GM12878 (cell line): ENCODE measurements around the gene PLVAP. TPM values are rescaled to one million over a fixed set of nuclear protein-coding genes. Genes with fewer than 3 reads are reported as not detected.
A peak's percentile ranks its signal among the peaks of the same experiment; 100 is the strongest.

Source experiments
- ATAC-seq: fragments of 200-7000 bp; cut with Tn5 transposase; 3 replicates; pipeline ENCODE4 v1.9.1; 2020; ENCODE audit warnings: mild to moderate bottlenecking, moderate library complexity
- BruUV-seq: library from RNA; stranded (reverse); fragments of 400-500 nt; replicated peaks from 2 replicates; lab custom pipeline; 2021; lab: Mats Ljungman, UMichigan
- CTCF ChIA-PET: fragments of 300-600 bp; sonication (Branson Sonifier 250); formaldehyde crosslinking; extraction: SDS; loops from one replicate; lab custom pipeline; 2021; ENCODE audit warnings: inconsistent platforms; lab: Yijun Ruan, JAX
- POLR2A ChIA-PET: fragments of 350-600 bp; formaldehyde crosslinking; extraction: SDS; loops from one replicate; lab custom pipeline; 2021; ENCODE audit warnings: inconsistent platforms; lab: Charles Lee
- RAD21 ChIA-PET: fragments of 300-600 bp; sonication (Branson Sonifier 250); formaldehyde crosslinking; loops from one replicate; lab custom pipeline; 2023; ENCODE audit warnings: antibody characterized with exemption; ENCODE audit not compliant: unreplicated experiment; lab: Charles Lee
- SMC1A ChIA-PET: fragments of 300-600 bp; sonication (Branson Sonifier 250); formaldehyde crosslinking; loops from one replicate; lab custom pipeline; 2023; ENCODE audit not compliant: unreplicated experiment, uncharacterized antibody; lab: Charles Lee
- DNase-seq: peaks from one replicate; pipeline ENCODE4 v3.0.0-alpha.2; 2011; ENCODE audit warnings: low read depth, low spot score
- FAIRE-seq: peaks from 3 replicates; lab custom pipeline; 2011; peaks lifted over from hg19 to GRCh38; lab: Jason Lieb, UNC
- H2AFZ ChIP-seq: 2 replicates; pipeline ENCODE4 v1.6.0; 2011; ENCODE audit warnings: low read depth, low read length, control low read depth; ENCODE audit not compliant: control insufficient read depth
- H3K27ac ChIP-seq: 2 replicates; pipeline ENCODE4 v1.5.1; 2011; ENCODE audit warnings: control low read depth; ENCODE audit not compliant: control insufficient read depth, insufficient read depth
- H3K27me3 ChIP-seq, 2 experiments: replicated peaks in 1 of 2; 2 replicates each; pipeline versions ENCODE4 v1.6.0 to v1.6.1; 2011; ENCODE audit warnings: low read length in 1 of 2; ENCODE audit not compliant: control insufficient read depth in 2 of 2, insufficient read depth in 2 of 2
- H3K36me3 ChIP-seq, 2 experiments: 2 replicates each; pipeline ENCODE4 v1.5.1; 2011; ENCODE audit warnings: low read length in 1 of 2; ENCODE audit not compliant: control insufficient read depth in 2 of 2, insufficient read depth in 2 of 2
- H3K4me1 ChIP-seq: 2 replicates; pipeline ENCODE4 v1.6.1; 2011; ENCODE audit warnings: mild to moderate bottlenecking, low read length, moderate library complexity, mixed read lengths; ENCODE audit not compliant: control insufficient read depth, insufficient read depth
- H3K4me2 ChIP-seq: 2 replicates; pipeline ENCODE4 v1.6.0; 2011; ENCODE audit warnings: control low read depth; ENCODE audit not compliant: control insufficient read depth, insufficient read depth
- H3K4me3 ChIP-seq: fragments of 200-600 bp; sonication (generic); 2 replicates; pipeline ENCODE4 v1.5.1; 2016
- H3K79me2 ChIP-seq: 2 replicates; pipeline ENCODE4 v1.6.0; 2011; ENCODE audit warnings: low read length; ENCODE audit not compliant: control insufficient read depth, insufficient read depth
- H3K9ac ChIP-seq: 2 replicates; pipeline ENCODE4 v1.8.0; 2011; ENCODE audit warnings: low read length, control low read depth, mixed read lengths; ENCODE audit not compliant: control insufficient read depth, insufficient read depth
- H3K9me3 ChIP-seq: replicated peaks from 3 replicates; pipeline ENCODE4 v1.5.1; 2011; ENCODE audit warnings: mild to moderate bottlenecking, low read length; ENCODE audit not compliant: control insufficient read depth, insufficient read depth
- H4K20me1 ChIP-seq: 2 replicates; pipeline ENCODE4 v1.6.0; 2011; ENCODE audit not compliant: control insufficient read depth, insufficient read depth
- BCL11A ChIP-seq: IDR thresholded peaks from 2 replicates; pipeline ENCODE4 v1.6.1; 2011; ENCODE audit warnings: low read depth, low read length
- BHLHE40 ChIP-seq, 2 experiments: fragments of 450-650 bp in 1 of 2; IDR thresholded peaks; 2 replicates each; pipeline ENCODE4 v1.6.1; 2011 to 2017; ENCODE audit warnings: low read depth in 2 of 2, borderline replicate concordance in 1 of 2, improper control_type of control experiment in 1 of 2, low read length in 1 of 2, mild to moderate bottlenecking in 1 of 2
- CBX5 ChIP-seq: sonication (generic); IDR thresholded peaks from 2 replicates; pipeline ENCODE4 v1.6.1; 2016; ENCODE audit warnings: low read depth, moderate library complexity, mild to moderate bottlenecking, inconsistent platforms
- CHD4 ChIP-seq: fragments of 200-600 bp; sonication (generic); IDR thresholded peaks from 2 replicates; pipeline ENCODE4 v1.6.1; 2016; ENCODE audit warnings: mild to moderate bottlenecking
- CREM ChIP-seq: IDR thresholded peaks from 2 replicates; pipeline ENCODE4 v1.6.1; 2014; ENCODE audit warnings: antibody characterized with exemption, low read depth
- ELK1 ChIP-seq: IDR thresholded peaks from 2 replicates; pipeline ENCODE4 v1.6.1; 2012; ENCODE audit warnings: low read depth, low read length, improper control_type of control experiment
- HDAC2 ChIP-seq: fragments of 200-600 bp; sonication (generic); IDR thresholded peaks from 2 replicates; pipeline ENCODE4 v1.6.1; 2017
- IRF4 ChIP-seq: IDR thresholded peaks from 2 replicates; pipeline ENCODE4 v1.6.1; 2011; ENCODE audit warnings: low read depth, low read length
- KDM1A ChIP-seq: fragments of 200-600 bp; sonication (generic); IDR thresholded peaks from 2 replicates; pipeline ENCODE4 v1.6.1; 2016; ENCODE audit warnings: borderline replicate concordance
- POLR2AphosphoS2 ChIP-seq: IDR thresholded peaks from 2 replicates; pipeline ENCODE4 v1.6.1; 2011; ENCODE audit warnings: low read depth, mild to moderate bottlenecking, low read length, improper control_type of control experiment, moderate library complexity
- STAT1 ChIP-seq: fragments of 450-650 bp; conservative IDR thresholded peaks from 2 replicates; pipeline ENCODE4 v1.6.1; 2014; ENCODE audit warnings: antibody characterized with exemption, mild to moderate bottlenecking
- TCF7 ChIP-seq: IDR thresholded peaks from 2 replicates; pipeline ENCODE4 v1.6.1; 2014; ENCODE audit warnings: antibody characterized with exemption, borderline replicate concordance
- USF2 ChIP-seq: IDR thresholded peaks from 2 replicates; pipeline ENCODE4 v1.6.1; 2011; ENCODE audit warnings: low read depth, low read length, improper control_type of control experiment, borderline replicate concordance
- WRNIP1 ChIP-seq: IDR thresholded peaks from 2 replicates; pipeline ENCODE4 v1.6.1; 2011; ENCODE audit warnings: low read depth, low read length, improper control_type of control experiment, borderline replicate concordance
- ZNF274 ChIP-seq: IDR thresholded peaks from one replicate; pipeline ENCODE4 v1.8.0; 2011; ENCODE audit not compliant: insufficient read length, insufficient read depth
- ZNF592 ChIP-seq: fragments of 450-650 bp; IDR thresholded peaks from 2 replicates; pipeline ENCODE4 v1.6.1; 2017; ENCODE audit warnings: mild to moderate bottlenecking, moderate library complexity
- WGBS: methylation state at CpG from one replicate; pipeline ENCODE4 v1.1.6; 2016; ENCODE audit warnings: low lambda C conversion rate; ENCODE audit not compliant: insufficient replicate concordance, insufficient coverage; ENCODE audit errors: missing lambda C conversion rate; 5-methylcytosine and 5-hydroxymethylcytosine counted together
- in situ Hi-C: fragments of 300-500 bp; cut with MboI; formaldehyde crosslinking; loops from 9 replicates; pipeline ENCODE4 v1.14.3; 2018; ENCODE audit warnings: mixed read lengths
- intact Hi-C: fragments of 100-400 bp; cut with micrococcal nuclease; formaldehyde crosslinking; loops from one replicate; pipeline ENCODE4 v1.14.2; 2022; ENCODE audit not compliant: unreplicated experiment
- polyA plus RNA-seq, 11 experiments: library from polyadenylated mRNA; depleted of rRNA in 4 of 11; unstranded in 6 of 11; stranded (reverse) in 5 of 11; fragments of >200 nt; fragmentation: Nextera tagmentation in 4 of 11; fragmentation: Illumina TruSeq in 1 of 11; extraction: Ambion mirVana in 4 of 11; extraction: Trizol in 1 of 11; gene quantifications; 1 replicate in 1 of 11; 2 replicates in 10 of 11; pipeline versions ENCODE4 v1.2.1 to v1.2.3, GENCODE V29; 2011 to 2016; ENCODE audit warnings: inconsistent platforms in 2 of 11, missing spikeins in 2 of 11, low read depth in 1 of 11
- total RNA-seq, 4 experiments: library from RNA; depleted of rRNA in 3 of 4; stranded (reverse); fragments of >200 nt in 3 of 4; fragmentation: Illumina TruSeq in 1 of 4; extraction: Trizol in 1 of 4; gene quantifications; 2 replicates each; pipeline versions ENCODE4 v1.2.1 to v1.2.3, GENCODE V29; 2013 to 2021

PLVAP gene
- total and polyA plus RNA-seq, 10 of the 15 experiments (the other 5 are each of a cell fraction or from before 2014, with no cell fraction given) = 0.03 to 0.54 (median 0.06) TPM; not detected in 4

- Histone ChIP-seq H4K20me1 (no peaks in the 10 kb centered on the region), H3K4me1 (peaks cover 3% of the 10 kb centered on the region; the same call in 1 of the 2 replicates), H3K27ac (peak within 1 kb of the TSS; percentile 59), H3K27me3 (no peaks in the 10 kb centered on the region), H3K4me2 (peak within 1 kb of the TSS; percentile 71), H3K36me3 (no peaks in the 10 kb centered on the region; a peak in 1 of 4 replicates), H3K79me2 (peaks cover 2% of the 10 kb centered on the region; the same call in 1 of the 2 replicates), H3K4me3 (peak within 1 kb of the TSS; percentile 99), H3K9ac (peak within 1 kb of the TSS; percentile 68), H3K9me3 (no peaks in the 10 kb centered on the region), H2AFZ (peak within 1 kb of the TSS; percentile 83)
- ChIA-PET POLR2A (interaction anchor here (0.6 to 4.3 kb wide), 11 partner anchors 9 to 514 kb away, joined by 3 to 46 read pairs (median 3); partner anchors contain the start of genes ANO8, BST2, DDA1 and MRPL34), CTCF (interaction anchor here (0.6 to 2.6 kb wide), 13 partner anchors 10 to 111 kb away, joined by 3 to 12 read pairs (median 5); partner anchors contain the start of gene BST2), RAD21 (interaction anchor here (0.6 to 1.6 kb wide), 8 partner anchors 14 to 832 kb away, joined by 3 to 21 read pairs (median 4); partner anchors contain the start of genes BST2, DDA1 and MRPL34), SMC1A (interaction anchor here (0.8 to 3.7 kb wide), 6 partner anchors 13 to 114 kb away, joined by 3 to 26 read pairs (median 3); partner anchors contain the start of genes BST2 and MRPL34)
- FAIRE-seq (peak; percentile 96), ATAC-seq (peak; percentile 98), DNase-seq (peak; percentile 97)
- WGBS = 2% methylated on average over 65 of the region's 85 CpGs
- in situ Hi-C loops = no loop called here
- BruUV-seq = no TSS peak
- intact Hi-C loops = no loop called here
- TF ChIP-seq KDM1A = no peak
- no peak for TF ChIP-seq IRF4
- TF ChIP-seq CREM = peak; percentile 91
- peak; percentile 95 to 98 for TF ChIP-seq BHLHE40 (IDR thresholded peaks at IDR 0.05; ENCODE audit: borderline replicate concordance in 1 of 2, low read depth in 2 of 2, low read length in 1 of 2)
- TF ChIP-seq CBX5 = 0 out of 2 replicates have a peak, but pooled peaks have one; percentile 18
- peak; percentile 84 for TF ChIP-seq ELK1
- TF ChIP-seq BCL11A = no peak
- no peak for TF ChIP-seq TCF7
- TF ChIP-seq USF2 = no peak; the same call in 1 of the 2 replicates
- no peak for TF ChIP-seq ZNF592
- peak; percentile 85; the same call in 1 of the 2 replicates for TF ChIP-seq POLR2AphosphoS2
- TF ChIP-seq ZNF274 = no peak
- no peak for TF ChIP-seq CHD4
- no peak for TF ChIP-seq HDAC2
- TF ChIP-seq WRNIP1 = no peak
- TF ChIP-seq STAT1 = no peak
Measured at GRCh38 chr19:17419621-17420474, 42.7 kb upstream of the PLVAP start, which contains the start of gene MVB12A. MVB12A (plus strand) TSS chr19:17420047; CDS start chr19:17420136, 89 bp downstream.
